Midbrain (tissue), 1 donor: ENCODE data around the gene LRRC75A.
"Not testable (repeated sequence)": the region's sequence is repeated elsewhere in the genome, so short reads cannot be mapped to it uniquely, and the experiment has no call there.

Experiments used
- DNase-seq: peaks from one replicate; lab custom pipeline; 2025; lab: John Stamatoyannopoulos, UW

Gene LRRC75A

GRCh38 chr17:16450028-16450427, 42.0 kb downstream of the LRRC75A start:
- no peak for DNase-seq

DNA sequence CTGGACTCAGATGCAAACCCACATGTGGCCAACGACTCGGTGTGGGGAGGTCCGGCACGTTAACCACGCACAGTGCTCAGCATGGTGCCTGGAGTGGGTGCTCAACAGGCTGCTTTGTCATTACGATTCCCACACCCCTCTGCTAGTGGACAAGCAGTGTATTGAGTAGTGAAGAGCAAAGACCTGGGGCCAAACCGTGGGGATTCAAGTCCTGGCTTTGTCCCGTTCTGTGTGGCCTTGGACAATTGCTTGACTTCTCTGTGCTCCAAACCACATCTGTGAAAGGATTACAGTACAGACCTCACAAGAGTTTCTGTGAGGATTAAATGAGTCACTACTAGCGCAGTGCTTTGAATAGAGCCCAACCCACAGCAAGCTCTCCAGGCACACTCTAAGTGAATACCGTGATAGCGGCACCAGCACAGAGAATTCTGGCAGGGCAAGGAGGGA, 42.8 kb downstream of the LRRC75A start:
- no peak for DNase-seq

DNA sequence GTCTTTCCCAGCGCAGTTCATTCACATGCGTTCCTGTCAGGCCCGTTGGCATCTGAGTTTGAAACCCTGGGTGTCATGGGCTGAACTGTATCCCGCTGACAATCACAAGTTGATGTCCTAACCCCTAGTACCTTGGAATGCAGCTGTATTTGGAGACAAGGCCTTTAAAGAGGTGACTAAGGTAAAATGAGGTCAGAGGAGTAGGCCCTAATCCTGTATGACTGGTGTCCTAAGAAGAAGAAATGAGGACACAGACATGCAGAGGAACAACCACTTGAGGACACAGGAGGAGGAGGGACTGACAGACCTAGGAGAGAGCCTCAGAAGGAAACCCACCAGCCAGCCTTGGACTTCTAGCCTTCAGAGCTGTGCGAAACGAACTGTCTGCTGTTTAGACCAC, 43.5 kb downstream of the LRRC75A start:
- no peak for DNase-seq

DNA sequence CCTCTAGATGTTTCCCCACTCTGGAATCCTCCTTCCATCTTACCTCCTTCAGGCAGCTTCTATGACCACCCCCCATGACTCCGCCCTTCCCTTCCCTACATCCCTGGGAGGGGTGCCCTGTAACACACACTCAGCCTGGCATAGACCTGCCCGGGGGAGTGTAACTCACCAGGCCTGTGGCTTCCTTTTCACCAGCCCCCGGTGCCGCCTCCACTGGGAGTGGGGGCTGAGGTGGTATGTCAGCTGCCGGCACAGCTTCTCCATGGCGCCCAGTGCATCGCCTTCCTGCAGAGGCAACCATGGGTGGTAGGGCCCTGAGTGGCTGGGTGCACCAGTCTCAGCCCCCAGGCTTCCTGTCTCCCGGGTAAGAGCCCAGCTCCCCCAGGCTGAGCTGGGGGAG, 44.3 kb downstream of the LRRC75A start:
- DNase-seq: no peak

DNA sequence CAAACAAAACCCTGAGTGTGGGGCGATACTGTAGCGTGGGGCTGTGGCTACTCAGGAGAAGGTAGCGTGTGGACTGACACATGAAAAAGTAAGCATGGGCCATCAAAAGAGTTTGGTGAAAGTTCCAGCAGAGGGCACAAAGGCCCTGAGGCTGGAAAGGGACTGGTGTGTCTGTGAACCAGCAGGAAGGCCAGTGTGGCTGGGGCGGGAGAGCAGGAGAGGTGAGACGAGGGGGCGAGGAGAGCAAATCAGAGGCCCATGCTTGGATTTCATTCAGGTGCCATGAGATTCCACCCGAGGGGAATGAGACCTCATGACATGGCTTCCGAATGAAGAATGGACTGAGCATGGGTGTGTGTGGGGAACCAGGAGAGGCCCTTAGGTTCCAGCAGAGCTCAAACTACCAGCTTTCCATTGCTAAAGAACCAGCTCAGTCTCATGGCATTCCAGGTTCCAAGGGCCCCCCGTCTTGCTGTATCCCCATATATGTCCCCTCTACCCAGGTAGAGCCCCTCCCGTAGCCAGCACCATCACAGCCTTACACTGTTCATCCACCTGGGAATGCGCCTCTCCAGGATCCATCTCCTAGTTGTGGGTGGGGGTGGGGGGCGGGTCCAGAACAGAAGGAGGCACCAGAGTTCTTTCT, 45.5 kb downstream of the LRRC75A start:
- DNase-seq: no peak

DNA sequence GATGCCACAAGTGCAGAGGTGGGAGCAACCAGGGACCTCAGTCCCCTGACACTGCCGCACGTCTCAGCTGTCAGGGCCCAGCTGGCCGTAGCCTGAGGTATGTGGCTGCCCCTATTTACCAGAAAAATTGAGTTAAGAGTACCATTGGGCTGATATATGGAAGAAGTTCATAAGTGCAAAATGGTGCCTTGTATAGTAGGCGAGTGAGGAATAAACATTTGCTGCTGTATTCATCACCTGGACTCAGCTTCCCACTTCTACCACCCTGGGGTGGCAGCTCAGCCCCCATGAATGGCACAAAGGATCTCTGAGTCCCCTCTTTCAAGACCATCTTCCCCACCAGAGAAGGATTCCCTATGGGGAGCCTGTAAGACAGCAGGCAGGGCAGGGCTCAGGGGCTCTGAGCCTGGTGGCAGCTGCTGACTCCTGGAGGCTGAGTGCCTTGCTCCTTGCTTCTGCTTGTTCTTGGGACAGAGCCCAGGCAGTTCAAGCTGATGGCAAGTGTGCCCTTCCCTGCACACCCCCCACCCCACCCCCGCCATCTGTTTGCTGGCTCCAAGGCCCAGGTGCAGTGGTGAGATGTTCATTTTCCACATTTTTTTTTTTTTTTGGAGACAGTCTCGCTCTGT, 47.6 kb downstream of the LRRC75A start:
- DNase-seq: no peak

DNA sequence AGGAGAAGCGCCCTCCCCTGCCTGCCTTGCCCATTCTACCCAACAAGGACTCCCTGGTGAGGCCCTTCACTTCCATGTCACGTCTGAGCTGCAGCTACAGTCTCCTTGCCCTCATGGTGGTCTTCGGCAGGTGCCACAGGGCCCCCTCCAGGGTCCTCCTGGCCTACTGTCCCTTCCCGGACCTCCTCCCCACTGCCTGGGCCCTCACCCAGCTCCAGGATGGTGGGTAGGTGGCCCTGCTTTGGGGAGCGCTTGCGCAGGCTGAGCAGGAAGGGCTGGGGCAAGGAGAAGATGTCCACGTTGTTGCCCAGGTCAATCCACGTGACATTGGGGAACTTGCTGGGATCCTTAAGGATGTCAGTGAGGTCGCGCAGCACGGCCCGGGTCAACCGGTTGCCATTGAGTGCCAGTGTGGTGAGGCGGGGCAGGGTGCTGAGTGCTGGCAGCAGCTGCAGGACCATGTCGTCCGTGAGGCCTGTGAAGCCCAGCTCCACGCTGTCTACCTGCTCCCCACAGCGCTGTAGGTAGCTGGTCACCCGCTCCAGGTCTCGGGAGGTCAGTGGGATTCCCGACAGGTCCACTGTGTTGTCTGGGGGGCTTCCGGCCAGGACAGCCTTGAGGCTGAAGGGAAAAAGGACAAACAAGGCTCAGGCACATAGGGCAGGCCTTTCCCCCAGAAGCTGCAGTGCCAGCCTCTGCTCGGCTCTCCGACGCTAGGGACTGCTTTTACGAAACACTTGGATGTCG, 48.3 kb downstream of the LRRC75A start:
- no peak for DNase-seq

GRCh38 chr17:16442594-16443510, 49.1 kb downstream of the LRRC75A start:
- DNase-seq: no peak

DNA sequence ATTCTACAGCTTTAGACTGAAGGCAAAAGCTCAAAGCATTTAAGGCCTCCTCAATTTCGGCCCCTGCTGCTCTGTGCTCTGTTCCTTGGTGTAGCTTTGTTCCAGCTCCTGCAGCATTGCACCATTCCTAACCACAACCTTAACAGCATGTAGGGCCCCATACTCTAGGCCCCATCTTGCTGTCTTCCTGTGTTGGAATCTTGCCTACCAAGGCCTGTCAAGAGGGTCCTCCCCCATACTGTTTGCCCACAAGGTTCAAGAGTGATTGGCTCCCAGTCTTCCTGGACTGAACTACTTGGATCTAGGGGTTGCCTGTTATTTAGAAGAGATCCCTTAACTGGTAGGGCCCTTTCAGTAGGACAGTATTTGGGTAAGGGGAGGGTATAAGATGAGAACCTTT, 49.9 kb downstream of the LRRC75A start:
- DNase-seq: no peak

DNA sequence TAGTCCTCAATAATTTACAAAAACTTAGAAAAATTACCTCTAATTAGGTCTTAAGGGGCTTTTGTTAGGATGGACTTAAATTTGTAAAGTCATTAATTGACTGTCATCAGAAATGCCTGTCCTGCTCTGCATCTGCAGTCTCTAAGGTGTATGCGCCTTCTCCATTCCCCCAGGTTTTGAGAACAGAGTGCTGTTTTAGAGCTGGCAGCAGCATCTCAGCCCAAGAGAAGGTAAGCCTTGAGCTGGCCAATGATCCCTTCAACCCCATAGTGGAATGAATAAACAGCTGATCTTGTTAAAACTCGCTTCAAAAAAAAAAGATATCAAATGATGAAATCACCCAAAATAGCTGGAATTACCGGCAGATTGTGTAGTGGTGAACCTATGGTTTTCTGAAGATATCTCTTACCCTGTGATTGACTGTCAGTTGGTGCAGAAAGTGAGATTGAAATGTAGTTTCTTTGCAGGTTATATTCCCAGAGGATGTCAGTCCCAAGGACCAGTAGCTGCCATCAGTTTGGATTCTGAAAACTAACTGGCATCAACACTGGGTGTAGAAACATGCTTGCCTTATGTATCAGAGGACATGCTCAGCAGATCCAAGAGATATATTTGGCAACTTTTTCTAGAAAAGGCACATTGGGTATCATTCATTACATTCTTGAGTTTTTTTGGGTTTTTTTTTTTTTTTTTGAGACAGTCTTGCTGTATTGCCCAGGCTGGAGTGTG, 50.9 kb downstream of the LRRC75A start:
- no peak for DNase-seq

DNA sequence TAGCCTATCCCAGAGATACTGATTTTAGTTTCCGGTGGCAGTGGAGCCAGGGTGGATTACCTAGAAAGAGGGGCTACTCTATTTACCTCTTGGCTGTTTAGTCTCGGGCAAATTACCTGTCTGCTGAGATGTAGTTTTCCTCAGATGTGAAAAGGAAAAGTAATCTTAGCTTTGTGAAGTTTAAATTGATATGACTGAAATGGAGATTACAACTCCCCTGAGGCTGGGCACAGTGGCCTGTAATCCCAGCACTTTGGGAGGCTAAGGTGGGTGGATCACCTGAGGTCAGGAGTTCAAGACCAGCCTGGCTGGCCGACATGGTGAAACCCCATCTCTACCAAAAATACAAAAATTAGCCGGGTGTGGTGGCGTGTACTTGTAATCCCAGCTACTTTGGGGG, 51.6 kb downstream of the LRRC75A start:
- DNase-seq: not testable (repeated sequence)

DNA sequence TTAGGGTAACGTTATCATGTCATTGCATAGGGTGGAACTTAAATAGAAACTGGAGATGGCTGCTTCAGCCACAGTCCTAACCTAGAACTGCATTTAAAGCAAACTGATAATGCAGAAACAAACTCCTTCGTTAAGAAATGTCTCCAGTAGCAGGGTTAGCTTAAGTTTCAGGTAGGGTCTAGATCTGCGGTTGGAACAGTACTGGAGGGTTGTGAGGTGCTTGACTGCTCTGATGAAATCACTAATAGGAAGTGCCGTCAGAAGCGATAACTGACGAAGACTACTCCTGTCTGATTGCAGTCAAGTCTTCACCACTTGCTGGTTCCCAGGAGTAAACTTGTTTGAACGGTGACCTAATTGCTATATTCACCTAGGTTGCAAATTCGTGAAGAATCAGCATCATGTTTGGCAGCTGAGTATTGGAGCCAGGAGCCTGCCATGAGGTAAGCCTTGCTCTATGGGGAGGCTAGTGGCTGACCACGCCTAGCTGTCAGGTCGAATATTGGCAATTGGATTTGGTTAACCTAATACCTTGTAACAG, 52.1 kb downstream of the LRRC75A start:
- no peak for DNase-seq

DNA sequence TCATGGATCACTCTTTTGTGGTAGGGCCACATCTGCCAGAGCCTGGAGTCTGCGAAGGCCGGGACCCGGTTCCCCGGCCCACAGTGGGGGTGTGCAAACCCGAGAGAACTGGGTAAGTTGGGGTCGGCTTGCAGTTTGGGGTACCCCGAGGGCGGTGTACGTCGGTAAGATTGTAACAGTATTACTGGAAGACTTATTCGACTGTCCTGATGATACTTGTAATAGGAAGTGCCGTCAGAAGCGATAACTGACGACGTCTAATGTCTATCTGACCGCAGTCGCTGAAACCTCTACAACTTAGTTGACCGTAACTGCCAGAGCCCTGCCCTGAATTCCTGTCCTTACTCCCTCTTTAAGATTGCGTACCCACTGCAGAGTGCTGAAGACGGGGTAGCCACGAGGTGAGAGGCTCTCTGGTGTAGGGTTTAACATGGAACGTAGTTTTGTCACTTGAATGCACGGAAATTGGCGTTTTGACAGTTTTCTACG, 52.6 kb downstream of the LRRC75A start:
- peak; percentile 35 for DNase-seq

DNA sequence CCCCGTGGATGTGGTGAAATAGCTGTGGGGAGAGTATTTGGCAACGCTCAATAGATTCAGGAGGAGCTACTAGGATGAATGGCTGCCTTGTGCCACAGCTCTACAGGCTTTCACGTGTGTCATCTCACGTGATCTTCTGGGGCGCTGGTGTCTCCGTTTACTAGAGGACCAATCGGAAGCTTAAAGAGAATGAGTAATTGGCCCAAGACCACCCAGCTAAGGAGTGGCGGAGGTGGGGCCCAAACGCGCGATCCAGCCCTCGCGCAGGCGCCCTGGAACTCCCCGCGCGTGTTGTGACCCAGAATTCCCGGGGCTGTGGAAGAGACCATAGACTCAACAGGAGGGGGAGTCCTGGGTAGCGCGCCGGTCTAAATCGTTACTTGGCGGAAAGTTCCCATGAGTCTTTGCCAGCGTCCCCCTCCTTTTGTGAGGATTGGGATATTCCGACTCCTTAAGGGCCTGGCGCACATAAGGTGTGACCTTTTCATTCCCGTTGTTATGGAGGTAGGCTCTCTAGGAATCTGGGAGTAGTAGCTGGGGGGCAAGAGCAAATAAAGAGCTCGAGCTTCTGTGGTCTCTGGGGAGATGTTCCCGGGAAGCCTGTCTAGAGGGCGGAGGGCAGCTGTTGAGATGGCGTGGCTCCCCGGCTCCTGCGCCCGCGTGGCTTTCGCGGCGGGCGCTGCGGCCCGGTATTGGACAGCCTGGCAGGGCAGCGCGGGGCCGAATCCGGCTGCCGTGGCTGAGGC, 53.3 kb downstream of the LRRC75A start:
- peak; percentile 99 for DNase-seq

GRCh38 chr17:16438173-16438556, 53.8 kb downstream of the LRRC75A start:
- no peak for DNase-seq

DNA sequence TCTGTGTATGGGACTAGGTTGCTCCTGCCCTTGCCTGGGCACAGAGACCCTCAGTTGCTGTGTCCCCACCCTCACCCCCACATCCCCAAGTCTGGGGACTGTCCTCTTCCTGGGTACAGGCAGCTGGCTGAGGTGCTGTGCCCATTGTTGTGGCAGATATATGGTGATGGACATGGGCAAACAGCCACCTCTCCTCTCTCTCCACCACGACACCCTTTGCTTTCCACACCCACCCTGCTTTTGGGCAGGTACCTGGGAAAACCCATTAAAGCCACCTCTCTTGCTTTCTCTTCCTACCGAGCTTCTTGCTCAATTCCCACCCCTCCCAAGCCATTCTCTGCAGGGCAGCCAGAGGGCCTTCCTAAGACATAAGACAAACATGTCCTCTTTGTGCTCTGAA, 54.9 kb downstream of the LRRC75A start:
- DNase-seq: no peak

GRCh38 chr17:16435925-16436886, 55.8 kb downstream of the LRRC75A start:
- DNase-seq: no peak

DNA sequence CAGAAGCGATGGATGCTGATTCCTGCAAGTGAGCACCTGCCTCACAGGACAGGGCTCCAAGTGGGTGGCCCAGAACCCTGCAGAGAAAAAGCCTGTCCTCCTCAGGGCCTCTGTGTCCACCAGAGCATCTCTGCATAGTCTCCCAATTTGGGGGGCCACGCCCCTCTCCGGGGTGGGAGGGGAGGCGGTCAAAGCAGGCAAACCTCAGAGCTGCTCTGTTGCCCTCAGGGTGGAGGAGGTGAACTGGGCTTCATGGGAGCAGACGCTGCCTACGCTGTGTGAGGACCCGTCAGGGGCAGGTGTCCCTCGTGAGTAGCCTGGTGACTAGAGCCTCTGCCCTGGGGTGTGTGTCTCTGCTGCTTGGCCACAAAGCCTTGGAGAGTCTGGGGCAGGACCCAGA, 57.3 kb downstream of the LRRC75A start:
- DNase-seq: no peak

DNA sequence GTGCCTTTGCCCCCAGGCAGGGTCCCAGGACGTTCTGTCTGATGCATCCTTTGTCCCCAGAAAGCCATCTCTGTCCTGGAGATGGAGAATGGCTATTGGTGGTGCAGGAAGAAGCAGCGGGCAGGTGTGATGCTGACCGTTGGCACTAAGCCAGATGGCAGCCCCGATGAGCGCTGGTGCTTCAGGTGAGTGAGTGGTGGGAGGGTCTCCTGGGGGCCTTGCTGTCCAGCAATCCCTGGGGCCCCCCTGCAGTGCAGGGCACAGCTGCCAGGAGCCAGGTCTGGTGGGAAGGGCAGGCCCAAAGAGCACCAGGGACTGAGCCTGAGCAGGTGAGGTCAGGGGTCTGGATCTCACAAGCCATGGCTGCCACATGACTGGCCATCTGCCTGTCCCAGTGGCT, 58.5 kb downstream of the LRRC75A start:
- no peak for DNase-seq
